Tibial nerve (tissue), 4 donors: ENCODE results near the gene GABPB2. TPM values are rescaled to one million over a fixed set of nuclear protein-coding genes. Genes with fewer than 3 reads are reported as not detected.

ENCODE experiments used
- DNase-seq, 2 donors: peaks; one replicate each; pipeline ENCODE4 v3.0.0-alpha.2; 2019; ENCODE audit warnings: low spot score in 2 of 2
- H3K27ac ChIP-seq, 4 donors: fragments of 200-600 bp; sonication (generic) in 3 of 4; one replicate each; pipeline ENCODE4 v1.5.1; 2017 to 2019; ENCODE audit warnings: mild to moderate bottlenecking in 1 of 4
- H3K27me3 ChIP-seq, 2 donors: fragments of 200-600 bp; sonication (generic) in 1 of 2; one replicate each; pipeline versions ENCODE4 v1.5.1 to v1.6.0; 2017 to 2019
- H3K36me3 ChIP-seq, 3 donors: fragments of 200-600 bp; sonication (generic); one replicate each; pipeline ENCODE4 v1.5.1; 2018 to 2019
- H3K4me1 ChIP-seq, 4 donors: fragments of 200-600 bp; sonication (generic) in 3 of 4; one replicate each; pipeline ENCODE4 v1.5.1; 2017 to 2019
- H3K4me3 ChIP-seq, 4 donors: fragments of 200-600 bp; sonication (generic) in 3 of 4; one replicate each; pipeline ENCODE4 v1.5.1; 2017 to 2019; ENCODE audit warnings: mild to moderate bottlenecking in 1 of 4, moderate library complexity in 1 of 4
- H3K9me3 ChIP-seq, 4 donors: fragments of 200-600 bp; sonication (generic) in 3 of 4; one replicate each; pipeline ENCODE4 v1.5.1; 2017 to 2019
- EP300 ChIP-seq, 2 donors: sonication (generic); formaldehyde crosslinking; IDR thresholded peaks; one replicate each; pipeline ENCODE4 v1.6.1; 2017; ENCODE audit warnings: antibody characterized with exemption in 2 of 2, mild to moderate bottlenecking in 1 of 2
- POLR2A ChIP-seq, 2 donors: fragments of 450-650 bp; IDR thresholded peaks; one replicate each; pipeline ENCODE4 v1.6.1; 2017; ENCODE audit warnings: antibody characterized with exemption in 2 of 2, mild to moderate bottlenecking in 2 of 2, moderate library complexity in 2 of 2
- WGBS, 2 donors: methylation state at CpG; one replicate each; pipeline ENCODE4 v1.1.5; 2018; 5-methylcytosine and 5-hydroxymethylcytosine counted together
- total RNA-seq, 4 donors: library from RNA; depleted of rRNA; stranded (reverse); fragments of >200 nt; gene quantifications; one replicate each; pipeline ENCODE4 v1.1.0, GENCODE V29; 2016
- TF ChIP-seq, protein P1 (sequence below), 5 experiments: fragments of 200-600 bp in 3 of 5; fragments of 450-650 bp in 2 of 5; sonication (generic) in 3 of 5; IDR thresholded peaks; one replicate each; pipeline ENCODE4 v1.5.1; 2016 to 2019; ENCODE audit warnings: antibody characterized with exemption in 5 of 5, mild to moderate bottlenecking in 3 of 5, moderate library complexity in 2 of 5

The GABPB2 gene
- total RNA-seq, 4 donors from 2014 or later = 17.4 to 43.1 (median 22.3) TPM

DNA sequence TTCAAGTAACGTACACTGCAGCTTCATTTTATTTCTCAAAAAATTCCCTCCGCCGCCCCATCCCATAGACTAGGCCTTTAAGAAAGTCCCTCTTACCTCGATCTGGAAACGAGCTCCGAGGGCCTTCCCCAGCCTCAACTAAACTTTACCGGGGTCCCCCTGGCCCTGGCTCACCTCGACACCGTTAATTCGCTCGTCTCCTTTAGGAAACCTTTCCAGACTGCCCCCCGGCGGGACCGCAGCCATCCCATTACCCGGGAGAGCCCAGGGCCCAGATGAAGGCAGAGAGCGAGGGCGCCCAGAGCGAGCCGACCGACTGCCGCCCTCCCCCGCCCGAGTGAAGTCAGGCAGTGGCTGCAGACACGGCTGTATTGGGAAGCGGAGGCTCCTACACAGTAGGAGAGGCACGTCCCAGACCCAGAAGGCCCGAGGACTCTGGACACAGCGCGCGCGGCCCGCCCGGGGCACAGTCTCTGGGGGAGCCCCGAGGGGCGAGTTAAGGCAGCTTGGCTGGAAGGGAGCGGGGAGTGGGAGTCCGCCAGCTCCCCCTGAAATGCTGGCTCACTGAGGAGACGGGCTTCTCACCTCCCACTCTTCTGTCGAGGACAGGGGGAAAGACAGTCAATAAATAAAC is 61.3 kb downstream of the GABPB2 start:
- peak overlapping the region; percentile 56 to 84 (median 66) for H3K27ac ChIP-seq

GRCh38 chr1:151132335-151133017 is 61.9 kb downstream of the GABPB2 start:
- Histone ChIP-seq H3K36me3 (peaks cover 0 to 44% (median 0%) of the 10 kb centered on the region in 3 donors), H3K27ac (peak overlapping the region in 3 of 4 donors; percentile 59 to 84 (median 73)), H3K27me3 (no peaks in the 10 kb centered on the region), H3K4me3 (peak overlapping the region; percentile 40 to 55 (median 42)), H3K9me3 (no peaks in the 10 kb centered on the region), H3K4me1 (peaks cover 0 to 22% (median 0%) of the 10 kb centered on the region in 4 donors)
- no peak for TF ChIP-seq POLR2A (IDR thresholded peaks at IDR 0.05)
- no peak for TF ChIP-seq EP300 (IDR thresholded peaks at IDR 0.05)
- TF ChIP-seq, protein P1, sequence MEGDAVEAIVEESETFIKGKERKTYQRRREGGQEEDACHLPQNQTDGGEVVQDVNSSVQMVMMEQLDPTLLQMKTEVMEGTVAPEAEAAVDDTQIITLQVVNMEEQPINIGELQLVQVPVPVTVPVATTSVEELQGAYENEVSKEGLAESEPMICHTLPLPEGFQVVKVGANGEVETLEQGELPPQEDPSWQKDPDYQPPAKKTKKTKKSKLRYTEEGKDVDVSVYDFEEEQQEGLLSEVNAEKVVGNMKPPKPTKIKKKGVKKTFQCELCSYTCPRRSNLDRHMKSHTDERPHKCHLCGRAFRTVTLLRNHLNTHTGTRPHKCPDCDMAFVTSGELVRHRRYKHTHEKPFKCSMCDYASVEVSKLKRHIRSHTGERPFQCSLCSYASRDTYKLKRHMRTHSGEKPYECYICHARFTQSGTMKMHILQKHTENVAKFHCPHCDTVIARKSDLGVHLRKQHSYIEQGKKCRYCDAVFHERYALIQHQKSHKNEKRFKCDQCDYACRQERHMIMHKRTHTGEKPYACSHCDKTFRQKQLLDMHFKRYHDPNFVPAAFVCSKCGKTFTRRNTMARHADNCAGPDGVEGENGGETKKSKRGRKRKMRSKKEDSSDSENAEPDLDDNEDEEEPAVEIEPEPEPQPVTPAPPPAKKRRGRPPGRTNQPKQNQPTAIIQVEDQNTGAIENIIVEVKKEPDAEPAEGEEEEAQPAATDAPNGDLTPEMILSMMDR (IDR thresholded peaks at IDR 0.05) = no peak
- 14 to 26% methylated on average over 5 to 25 of the region's 74 CpGs for WGBS, 2 donors
- no peak for DNase-seq

More for the DNA sequence above, 61.3 kb downstream of the GABPB2 start:
- Histone ChIP-seq H3K9me3 (no peaks in the 10 kb centered on the region), H3K27me3 (no peaks in the 10 kb centered on the region), H3K4me3 (peak overlapping the region; percentile 40 to 55 (median 42)), H3K4me1 (peaks cover 0 to 22% (median 0%) of the 10 kb centered on the region in 4 donors), H3K36me3 (peaks cover 0 to 38% (median 0%) of the 10 kb centered on the region in 3 donors)
- TF ChIP-seq EP300 (IDR thresholded peaks at IDR 0.05) (no peak), POLR2A (IDR thresholded peaks at IDR 0.05) (no peak)
- TF ChIP-seq, protein P1 (IDR thresholded peaks at IDR 0.05) = no peak
- DNase-seq = no peak
- WGBS, 2 donors = 11 to 20% methylated on average over 27 to 39 of the region's 39 CpGs

DNA sequence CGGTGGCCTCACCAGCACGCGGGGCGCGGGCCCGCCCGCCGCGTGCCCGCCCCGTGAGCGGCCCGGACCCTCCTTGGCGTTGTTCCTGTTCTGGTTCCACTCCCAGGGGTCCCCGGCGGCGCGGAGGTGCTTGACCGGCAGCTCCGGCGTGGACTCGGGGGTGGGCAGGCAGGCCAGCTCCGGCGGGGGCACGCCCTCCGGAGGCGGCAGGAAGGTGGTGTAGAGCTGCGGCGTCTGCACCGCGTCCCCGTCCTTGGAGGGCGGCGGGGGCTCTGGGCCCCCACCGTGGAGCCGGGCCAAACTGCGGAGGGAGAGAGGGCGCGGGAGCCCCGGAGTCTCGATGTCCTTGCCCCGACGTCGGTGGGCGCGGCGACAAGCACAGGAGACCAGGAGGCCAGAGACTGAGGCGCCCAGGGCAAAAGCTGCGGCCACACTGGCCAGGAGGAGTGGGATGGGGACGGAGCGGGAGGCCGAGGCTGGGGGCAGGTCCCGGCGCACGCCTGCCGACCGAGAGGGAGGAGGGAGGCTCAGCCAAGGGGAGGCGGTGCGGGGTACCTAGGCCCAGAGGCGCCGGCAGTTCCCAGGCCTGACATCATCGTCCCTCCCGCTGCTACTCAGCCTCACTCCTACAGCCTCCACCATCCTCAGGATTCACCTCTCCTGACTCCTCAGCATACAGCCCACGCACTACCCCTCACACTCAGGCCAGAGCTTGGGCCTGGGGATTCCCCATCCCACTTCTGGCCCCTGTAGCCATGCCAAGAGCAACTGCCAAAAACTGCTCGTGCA is 62.7 kb downstream of the GABPB2 start:
- Histone ChIP-seq H3K27ac (peak overlapping the region in 1 of 4 donors; percentile 10), H3K36me3 (peaks cover 0 to 52% (median 0%) of the 10 kb centered on the region in 3 donors), H3K27me3 (no peaks in the 10 kb centered on the region), H3K4me3 (no peak overlapping the region), H3K4me1 (peaks cover 0 to 22% (median 0%) of the 10 kb centered on the region in 4 donors), H3K9me3 (no peaks in the 10 kb centered on the region)
- TF ChIP-seq EP300 (IDR thresholded peaks at IDR 0.05) (no peak), POLR2A (IDR thresholded peaks at IDR 0.05) (no peak)
- TF ChIP-seq, protein P1 (IDR thresholded peaks at IDR 0.05) = no peak
- 58 to 76% methylated on average over 45 to 55 of the region's 65 CpGs for WGBS, 2 donors
- DNase-seq = no peak

- H3K4me3 ChIP-seq = no peak overlapping the region
- no peak for DNase-seq
- WGBS, 2 donors = 70 to 74% methylated on average over 3 of the region's 3 CpGs
Measured at GRCh38 chr1:151134396-151134795, 63.8 kb downstream of the GABPB2 start.

More at GRCh38 chr1:151134396-151134795, 63.8 kb downstream of the GABPB2 start:
- TF ChIP-seq, protein P1 (IDR thresholded peaks at IDR 0.05) = no peak
- TF ChIP-seq POLR2A (IDR thresholded peaks at IDR 0.05) = no peak
- no peak for TF ChIP-seq EP300 (IDR thresholded peaks at IDR 0.05)
- Histone ChIP-seq H3K27ac (no peak overlapping the region), H3K27me3 (no peaks in the 10 kb centered on the region), H3K9me3 (no peaks in the 10 kb centered on the region), H3K36me3 (peaks cover 0 to 64% (median 0%) of the 10 kb centered on the region in 3 donors), H3K4me1 (peaks cover 0 to 22% (median 0%) of the 10 kb centered on the region in 4 donors)
